Measurements from ENCODE around the gene MED15. TPM values are rescaled to one million over a fixed set of nuclear protein-coding genes. Genes with fewer than 3 reads are reported as not detected.

The MED15 gene
- polyA plus RNA-seq, 2 of the 4 experiments (the other 2 are of a cell fraction) = 10.7 to 29.7 TPM

DNA sequence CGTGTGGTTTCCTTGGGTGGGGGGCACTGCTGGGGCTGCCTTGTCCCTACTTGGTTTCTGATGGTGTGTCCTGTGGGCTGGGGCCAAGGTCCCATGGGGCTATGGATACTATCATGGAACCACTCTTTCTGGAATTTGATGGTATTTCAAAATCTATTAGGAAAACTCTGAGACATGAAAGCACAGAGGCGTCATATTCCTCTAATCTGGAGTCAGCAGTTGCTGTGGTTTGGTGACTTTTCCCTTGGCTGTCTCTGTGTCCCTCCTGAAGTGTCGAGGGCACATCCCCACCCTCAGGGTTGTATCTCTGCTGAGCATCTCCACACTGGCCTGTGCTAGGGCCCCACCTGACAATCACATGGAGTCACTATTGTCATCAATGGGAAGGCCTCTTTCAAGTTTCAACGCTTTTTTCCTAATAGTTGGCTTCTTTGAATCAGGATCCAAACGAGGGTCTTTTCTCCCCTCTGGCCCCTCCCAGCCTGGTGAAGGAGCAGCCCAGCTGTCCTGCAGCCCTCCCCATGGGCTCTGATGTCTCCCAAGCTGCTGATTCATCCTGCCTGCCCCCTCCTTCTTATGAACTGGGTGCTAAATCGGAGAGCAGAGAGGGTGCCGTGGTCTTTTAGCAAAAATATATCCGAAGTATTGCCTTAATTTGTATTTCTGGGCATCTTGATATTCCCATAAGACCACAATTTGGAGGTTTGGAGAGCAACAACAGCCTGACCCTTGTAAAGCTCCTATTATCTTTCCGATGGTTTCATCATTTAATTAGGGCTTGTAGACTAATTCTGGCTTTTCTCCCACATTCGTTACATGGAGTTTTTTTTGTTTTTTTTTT is 38.5 kb downstream of the MED15 start:
- FAIRE-seq (no peak), DNase-seq (ENCODE audit: low read depth in 1 of 2, low spot score in 1 of 2) (no peak), ATAC-seq (no peak)
- TF ChIP-seq TP53 (CRISPR knock-in tag; IDR thresholded peaks at IDR 0.05) (no peak), ZNF302 (CRISPR knock-in tag; IDR thresholded peaks at IDR 0.05) (no peak), CBX2 (IDR thresholded peaks at IDR 0.05; ENCODE audit: borderline replicate concordance, low read depth) (no peak)
- H3K4me3 ChIP-seq = no peak overlapping the region
- ChIA-PET POLR2A (no interaction called here), CTCF (interaction anchor here (0.6 to 2.7 kb wide), 3 partner anchors 10 to 18 kb away, joined by 3 to 8 read pairs (median 3); no protein-coding TSS in a partner anchor)
- WGBS (ENCODE audit: missing lambda C conversion rate) = 90% methylated on average over 10 of the region's 10 CpGs
- H3K4me2 ChIP-seq = no peak overlapping the region
- no peaks in the 10 kb centered on the region for H3K9me3 ChIP-seq
- no peaks in the 10 kb centered on the region; the same call in 2 of the 3 replicates for H3K4me1 ChIP-seq
- 0 out of 6 replicates have a peak overlapping the region, but pooled peaks of 1 of the 2 experiments have one; percentile 41 for H3K27ac ChIP-seq

- 86% methylated on average over 4 of the region's 4 CpGs for WGBS (ENCODE audit: missing lambda C conversion rate)
- FAIRE-seq = no peak
- no peak for ATAC-seq
- no peak overlapping the region for H3K4me2 ChIP-seq
- DNase-seq (ENCODE audit: low read depth in 1 of 2, low spot score in 1 of 2) = no peak
- POLR2A ChIA-PET = no interaction called here
- no peak overlapping the region for H3K4me3 ChIP-seq
- no peaks in the 10 kb centered on the region for H3K9me3 ChIP-seq
- H3K27ac ChIP-seq = no peak overlapping the region
- no peak for TF ChIP-seq MAZ (IDR thresholded peaks at IDR 0.05; ENCODE audit: borderline replicate concordance, low read depth, low read length)
- no peak for TF ChIP-seq RCOR1 (IDR thresholded peaks at IDR 0.05; ENCODE audit: low read depth, low read length)
- no peak for TF ChIP-seq SMC3 (IDR thresholded peaks at IDR 0.05)
- no peak for TF ChIP-seq HOXA7 (CRISPR knock-in tag; IDR thresholded peaks at IDR 0.05)
- TF ChIP-seq HOXB13 (CRISPR knock-in tag; IDR thresholded peaks at IDR 0.05; ENCODE audit: low read depth) = no peak
- TF ChIP-seq ZNF302 (CRISPR knock-in tag; IDR thresholded peaks at IDR 0.05) = no peak
- TF ChIP-seq ELK1 (IDR thresholded peaks at IDR 0.05; ENCODE audit: low read depth, low read length) = no peak
- TF ChIP-seq NR3C1 (IDR thresholded peaks at IDR 0.05) = no peak
- TF ChIP-seq NFE2L2 (conservative IDR thresholded peaks at IDR 0.05; ENCODE audit: low read length) = no peak
- no peak for TF ChIP-seq EHF (CRISPR knock-in tag; IDR thresholded peaks at IDR 0.05)
- H3K4me1 ChIP-seq = no peaks in the 10 kb centered on the region; the same call in 2 of the 3 replicates
- CTCF ChIA-PET = interaction anchor here (0.6 to 2.7 kb wide), 3 partner anchors 9 to 18 kb away, joined by 3 to 8 read pairs (median 3); no protein-coding TSS in a partner anchor
Measured at GRCh38 chr22:20546541-20546950, 39.1 kb downstream of the MED15 start.

- TF ChIP-seq HOXB5 (CRISPR knock-in tag; IDR thresholded peaks at IDR 0.05) = no peak
- DNase-seq (ENCODE audit: low read depth in 1 of 2, low spot score in 1 of 2) (no peak), FAIRE-seq (no peak), ATAC-seq (no peak)
- Histone ChIP-seq H3K4me3 (no peak overlapping the region), H3K4me2 (no peak overlapping the region), H3K9me3 (no peaks in the 10 kb centered on the region), H3K4me1 (peaks cover under 1% of the 10 kb centered on the region; the same call in 1 of the 3 replicates), H3K27ac (no peak overlapping the region)
- CTCF ChIA-PET = interaction anchor here (1.4 to 2.7 kb wide), 2 partner anchors 17 to 19 kb away, joined by 3 to 8 read pairs; no protein-coding TSS in a partner anchor
- POLR2A ChIA-PET = no interaction called here
Measured at GRCh38 chr22:20547029-20547428, 39.6 kb downstream of the MED15 start.

- Histone ChIP-seq H3K27ac (no peak overlapping the region), H3K4me2 (no peak overlapping the region), H3K4me1 (peaks cover 12% of the 10 kb centered on the region; the same call in 2 of the 3 replicates), H3K9me3 (no peaks in the 10 kb centered on the region), H3K4me3 (no peak overlapping the region)
- WGBS (ENCODE audit: missing lambda C conversion rate) = 89% methylated on average over 4 of the region's 4 CpGs
- TF ChIP-seq FOSB (CRISPR knock-in tag; IDR thresholded peaks at IDR 0.05) (no peak), CHD4 (IDR thresholded peaks at IDR 0.05; ENCODE audit: borderline replicate concordance) (no peak), RARB (CRISPR knock-in tag; IDR thresholded peaks at IDR 0.05) (no peak), JUN (IDR thresholded peaks at IDR 0.05) (no peak), ATOH8 (CRISPR knock-in tag; IDR thresholded peaks at IDR 0.05; ENCODE audit: low read depth) (no peak), HMGXB4 (CRISPR knock-in tag; IDR thresholded peaks at IDR 0.05; ENCODE audit: borderline replicate concordance) (no peak), RFX5 (IDR thresholded peaks at IDR 0.05) (no peak), EHF (CRISPR knock-in tag; IDR thresholded peaks at IDR 0.05) (no peak), HEYL (CRISPR knock-in tag; IDR thresholded peaks at IDR 0.05) (no peak)
- ATAC-seq (no peak), FAIRE-seq (no peak), DNase-seq (ENCODE audit: low read depth in 1 of 2, low spot score in 1 of 2) (no peak)
- ChIA-PET POLR2A (no interaction called here), CTCF (interaction anchor here (0.6 kb wide), 1 partner anchor 39 kb away, joined by 3 read pairs; no protein-coding TSS in a partner anchor)
Measured at GRCh38 chr22:20548806-20549205, 41.4 kb downstream of the MED15 start.

Data from A549 (cell line).